ENCODE data around the gene SSC4D. TPM values are rescaled to one million over a fixed set of nuclear protein-coding genes. Genes with fewer than 3 reads are reported as not detected.
A peak's percentile ranks its signal among the peaks of the same experiment; 100 is the strongest.
"Not testable (repeated sequence)": the region's sequence is repeated elsewhere in the genome, so short reads cannot be mapped to it uniquely, and the experiment has no call there.

Gene SSC4D
- total RNA-seq, 4 donors from 2014 or later = 0.42 to 0.95 TPM; not detected in 2

DNA sequence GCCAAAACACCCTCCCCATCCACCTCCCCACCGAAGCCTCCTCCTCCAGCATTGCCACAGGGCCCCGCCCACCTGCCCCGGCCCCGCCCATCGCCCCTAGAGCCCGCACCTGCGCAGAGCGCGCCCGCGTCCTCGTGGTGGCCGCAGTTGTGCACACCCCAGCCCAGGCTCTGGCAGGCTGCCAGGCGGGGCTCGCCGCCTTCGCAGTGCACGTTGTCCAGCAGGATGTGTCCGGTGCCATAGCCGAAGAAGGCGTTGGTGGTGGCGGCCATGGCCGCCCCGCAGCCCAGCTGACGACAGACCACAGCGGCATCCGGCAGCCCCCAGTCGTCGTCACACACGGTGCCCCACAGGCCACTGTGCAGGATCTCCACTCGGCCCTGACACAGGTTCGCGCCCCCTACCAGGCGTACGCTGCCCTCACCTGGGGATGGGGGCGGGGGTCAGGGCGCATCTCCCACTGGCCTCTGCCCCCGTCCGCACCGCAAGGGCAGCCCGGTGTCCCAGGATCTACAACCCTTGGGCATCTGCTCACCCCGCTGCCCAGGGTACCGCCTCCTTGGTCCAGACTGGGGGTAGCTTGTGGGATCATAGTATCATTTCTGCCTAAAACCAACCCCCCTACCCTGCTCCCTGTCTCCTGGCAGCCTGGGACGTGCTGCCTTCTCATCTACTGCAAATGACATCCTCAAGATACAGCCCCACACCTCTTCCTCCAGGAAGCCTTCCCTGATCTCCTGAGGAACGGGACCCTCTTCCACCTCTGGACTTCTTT lies 11.9 kb downstream of the SSC4D start:
- Histone ChIP-seq H3K9me3 (no peaks in the 10 kb centered on the region), H3K36me3 (no peaks in the 10 kb centered on the region), H3K4me1 (peaks cover 24% of the 10 kb centered on the region), H3K27me3 (no peaks in the 10 kb centered on the region), H3K27ac (no peak overlapping the region), H3K4me3 (peak overlapping the region; percentile 49)
- peak; percentile 86 to 89 for DNase-seq (ENCODE audit: low spot score in 2 of 2)
- 41% methylated on average over 31 of the region's 45 CpGs for WGBS
- TF ChIP-seq, protein P1, sequence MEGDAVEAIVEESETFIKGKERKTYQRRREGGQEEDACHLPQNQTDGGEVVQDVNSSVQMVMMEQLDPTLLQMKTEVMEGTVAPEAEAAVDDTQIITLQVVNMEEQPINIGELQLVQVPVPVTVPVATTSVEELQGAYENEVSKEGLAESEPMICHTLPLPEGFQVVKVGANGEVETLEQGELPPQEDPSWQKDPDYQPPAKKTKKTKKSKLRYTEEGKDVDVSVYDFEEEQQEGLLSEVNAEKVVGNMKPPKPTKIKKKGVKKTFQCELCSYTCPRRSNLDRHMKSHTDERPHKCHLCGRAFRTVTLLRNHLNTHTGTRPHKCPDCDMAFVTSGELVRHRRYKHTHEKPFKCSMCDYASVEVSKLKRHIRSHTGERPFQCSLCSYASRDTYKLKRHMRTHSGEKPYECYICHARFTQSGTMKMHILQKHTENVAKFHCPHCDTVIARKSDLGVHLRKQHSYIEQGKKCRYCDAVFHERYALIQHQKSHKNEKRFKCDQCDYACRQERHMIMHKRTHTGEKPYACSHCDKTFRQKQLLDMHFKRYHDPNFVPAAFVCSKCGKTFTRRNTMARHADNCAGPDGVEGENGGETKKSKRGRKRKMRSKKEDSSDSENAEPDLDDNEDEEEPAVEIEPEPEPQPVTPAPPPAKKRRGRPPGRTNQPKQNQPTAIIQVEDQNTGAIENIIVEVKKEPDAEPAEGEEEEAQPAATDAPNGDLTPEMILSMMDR (IDR thresholded peaks at IDR 0.05) = no peak
- TF ChIP-seq POLR2AphosphoS5 (IDR thresholded peaks at IDR 0.05) (no peak), POLR2A (IDR thresholded peaks at IDR 0.05) (no peak), EP300 (IDR thresholded peaks at IDR 0.05) (no peak)

DNA sequence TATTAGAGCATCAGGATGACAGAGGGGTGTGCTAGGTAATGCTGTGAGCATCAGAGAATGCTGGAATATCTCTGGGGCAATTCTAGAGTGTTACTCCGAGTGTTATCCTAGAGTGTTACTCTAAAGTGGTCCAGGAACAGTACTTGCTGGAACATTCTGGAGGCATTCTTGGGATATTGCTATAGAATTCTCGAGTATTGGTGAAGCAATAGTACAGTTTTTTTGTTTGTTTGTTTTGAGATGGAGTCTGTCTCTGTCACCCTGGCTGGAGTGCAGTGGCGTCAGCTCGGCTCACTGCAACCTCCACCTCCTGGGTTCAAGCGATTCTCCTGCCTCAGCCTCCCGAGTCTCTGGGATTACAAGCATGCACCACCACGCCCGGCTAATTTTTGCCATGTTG lies 12.6 kb downstream of the SSC4D start:
- Histone ChIP-seq H3K4me3 (peak overlapping the region; percentile 49), H3K4me1 (peaks cover 27% of the 10 kb centered on the region), H3K27ac (no peak overlapping the region), H3K27me3 (no peaks in the 10 kb centered on the region), H3K36me3 (no peaks in the 10 kb centered on the region), H3K9me3 (no peaks in the 10 kb centered on the region)
- no peak for DNase-seq (ENCODE audit: low spot score in 2 of 2)
- WGBS = 55% methylated on average over 8 of the region's 8 CpGs
- TF ChIP-seq POLR2A (IDR thresholded peaks at IDR 0.05) (no peak), POLR2AphosphoS5 (IDR thresholded peaks at IDR 0.05) (no peak), EP300 (IDR thresholded peaks at IDR 0.05) (no peak)
- TF ChIP-seq, protein P1 (IDR thresholded peaks at IDR 0.05) = no peak

DNA sequence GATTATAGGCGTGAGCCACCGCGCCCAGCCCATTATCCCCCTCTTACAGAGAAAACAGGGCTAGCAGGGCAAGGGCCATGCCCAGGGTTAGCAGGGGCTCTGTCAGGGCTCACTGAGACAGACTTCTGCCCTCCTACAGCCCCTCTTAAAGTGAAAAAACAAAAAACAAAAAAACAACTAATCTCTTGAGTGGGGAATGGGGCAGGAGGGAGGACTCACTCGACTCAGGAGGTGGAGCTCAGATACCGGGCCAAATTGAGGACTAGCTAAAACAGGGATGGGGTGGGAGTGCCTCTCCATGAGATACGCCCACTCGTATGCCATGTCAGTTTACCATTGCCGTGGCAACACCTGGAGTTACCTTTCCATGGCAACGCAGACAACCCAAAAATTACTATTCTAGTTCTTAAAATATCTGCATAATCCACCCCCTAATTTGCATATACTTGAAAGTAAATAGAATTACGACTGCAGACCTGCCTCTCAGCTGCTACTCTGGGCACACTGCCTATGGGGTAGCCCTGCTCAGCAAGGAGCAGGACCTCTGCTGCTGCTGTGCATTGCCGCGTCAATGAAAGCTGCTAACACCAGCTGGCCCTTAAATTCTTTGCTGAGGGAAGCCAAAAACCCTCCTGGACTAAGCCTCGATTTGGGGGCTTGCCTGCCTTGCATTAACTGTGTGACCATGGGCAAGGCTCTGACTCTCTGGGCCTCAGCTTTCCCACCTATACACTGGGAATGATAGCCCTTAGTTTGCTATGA lies 13.4 kb downstream of the SSC4D start:
- H3K36me3 ChIP-seq = no peaks in the 10 kb centered on the region
- H3K9me3 ChIP-seq = no peaks in the 10 kb centered on the region
- H3K27ac ChIP-seq = no peak overlapping the region
- no peak for DNase-seq (ENCODE audit: low spot score in 2 of 2)
- H3K4me1 ChIP-seq = peaks cover 27% of the 10 kb centered on the region
- no peaks in the 10 kb centered on the region for H3K27me3 ChIP-seq
- TF ChIP-seq, protein P1 (IDR thresholded peaks at IDR 0.05) = no peak
- TF ChIP-seq EP300 (IDR thresholded peaks at IDR 0.05) (no peak), POLR2AphosphoS5 (IDR thresholded peaks at IDR 0.05) (no peak), POLR2A (IDR thresholded peaks at IDR 0.05) (no peak)
- no peak overlapping the region for H3K4me3 ChIP-seq
- WGBS = 70% methylated on average over 13 of the region's 13 CpGs

DNA sequence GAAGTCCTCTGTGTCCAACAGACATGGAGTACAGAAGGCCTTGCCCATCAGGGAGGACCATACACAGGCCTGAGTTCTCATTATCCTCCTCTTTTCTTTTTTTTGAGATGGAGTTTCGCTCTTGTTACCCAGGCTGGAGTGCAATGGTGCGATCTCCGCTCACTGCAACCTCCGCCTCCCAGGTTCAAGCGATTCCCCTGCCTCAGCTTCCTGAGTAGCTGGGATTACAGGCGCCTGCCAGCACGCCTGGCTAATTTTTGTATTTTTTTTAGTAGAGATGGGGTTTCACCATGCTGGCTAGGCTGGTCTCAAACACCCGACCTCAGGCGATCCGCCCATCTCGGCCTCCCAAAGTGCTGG lies 13.9 kb downstream of the SSC4D start:
- H3K9me3 ChIP-seq; DNase-seq (ENCODE audit: low spot score in 2 of 2); H3K27me3 ChIP-seq; H3K36me3 ChIP-seq; H3K4me3 ChIP-seq; H3K27ac ChIP-seq: not testable (repeated sequence)
- WGBS = 80% methylated on average over 11 of the region's 11 CpGs
- peaks cover 27% of the 10 kb centered on the region for H3K4me1 ChIP-seq

DNA sequence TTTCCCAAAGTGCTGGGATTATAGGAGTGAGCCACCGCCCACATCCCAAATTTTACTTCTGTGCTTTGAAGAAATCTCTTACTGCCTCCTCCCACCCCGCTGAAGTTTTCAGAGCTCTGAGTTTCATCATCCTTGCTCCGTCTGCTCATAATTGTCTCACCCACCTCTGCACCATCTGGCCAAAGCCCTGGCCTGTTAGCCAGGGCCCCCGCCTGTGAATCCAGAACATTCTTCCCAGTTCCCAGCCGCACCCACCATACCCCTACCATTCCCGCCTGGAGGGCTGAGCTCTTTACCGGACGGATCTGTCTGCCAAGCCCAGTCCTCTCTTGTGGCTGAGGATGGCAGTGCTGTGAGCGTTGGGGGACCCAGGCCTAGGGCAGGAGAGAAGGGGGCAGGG lies 14.5 kb downstream of the SSC4D start:
- 81% methylated on average over 9 of the region's 9 CpGs for whole genome bisulfite sequencing
- peak in 1 of 2 donors; percentile 67 for DNase-seq (ENCODE audit: low spot score in 2 of 2)
- Histone ChIP-seq H3K36me3 (no peaks in the 10 kb centered on the region), H3K27me3 (no peaks in the 10 kb centered on the region), H3K9me3 (no peaks in the 10 kb centered on the region), H3K27ac (no peak overlapping the region), H3K4me3 (no peak overlapping the region), H3K4me1 (peaks cover 27% of the 10 kb centered on the region)
- TF ChIP-seq POLR2AphosphoS5 (IDR thresholded peaks at IDR 0.05) (no peak), POLR2A (IDR thresholded peaks at IDR 0.05) (no peak), EP300 (IDR thresholded peaks at IDR 0.05) (no peak)
- TF ChIP-seq, protein P1 (IDR thresholded peaks at IDR 0.05) = no peak

Data from suprapubic skin (tissue), 4 donors.